HepG2 (cell line): ENCODE data around the gene ABHD17A. TPM values are rescaled to one million over a fixed set of nuclear protein-coding genes. Genes with fewer than 3 reads are reported as not detected.
"Not testable (repeated sequence)": the region's sequence is repeated elsewhere in the genome, so short reads cannot be mapped to it uniquely, and the experiment has no call there.

Experiments used
- ATAC-seq: fragments of 200-7000 bp; cut with Tn5 transposase; 3 replicates; pipeline ENCODE4 v1.9.1; 2020; ENCODE audit warnings: mild to moderate bottlenecking, moderate library complexity
- Bru-seq: library from RNA; stranded (reverse); fragments of 400-500 nt; gene quantifications from one replicate; lab custom pipeline; 2021; lab: Mats Ljungman, UMichigan
- BruChase-seq, 2 experiments: library from RNA; stranded (reverse); fragments of 400-500 nt; gene quantifications; one replicate each; lab custom pipeline; 2021; lab: Mats Ljungman, UMichigan
- BruUV-seq: library from RNA; stranded (reverse); fragments of 400-500 nt; replicated peaks from 2 replicates; lab custom pipeline; 2021; lab: Mats Ljungman, UMichigan
- CTCF ChIA-PET: fragments of 300-600 bp; formaldehyde crosslinking; extraction: SDS; loops from one replicate; lab custom pipeline; 2021; ENCODE audit warnings: low total read pairs, inconsistent platforms, low intra/inter-chr PET ratio; lab: Yijun Ruan, JAX
- POLR2A ChIA-PET: fragments of 350-600 bp; sonication (Branson Sonifier 250); formaldehyde crosslinking; loops from one replicate; lab custom pipeline; 2020; ENCODE audit warnings: antibody characterized with exemption, inconsistent platforms; lab: Yijun Ruan, JAX
- DNase-seq: peaks from one replicate; pipeline ENCODE4 v3.0.0-alpha.2; 2015; ENCODE audit warnings: low spot score
- FAIRE-seq: peaks from 3 replicates; lab custom pipeline; 2011; peaks lifted over from hg19 to GRCh38; lab: Jason Lieb, UNC
- H2AFZ ChIP-seq: one replicate; pipeline ENCODE4 v1.6.1; 2011; ENCODE audit warnings: low read length, inconsistent platforms
- H3K27ac ChIP-seq: fragments of 300-600 bp; 3 replicates; pipeline ENCODE4 v1.8.0; 2011; ENCODE audit warnings: mixed run types, mild to moderate bottlenecking, mixed read lengths, low read length, inconsistent platforms; ENCODE audit not compliant: insufficient read depth; ENCODE audit errors: extremely low read length
- H3K27me3 ChIP-seq, 2 experiments: fragments of 200-600 bp in 1 of 2; 2 replicates in 1 of 2; 3 replicates in 1 of 2; pipeline versions ENCODE4 v1.6.0 to v1.8.0; 2011; ENCODE audit warnings: low read length in 2 of 2, mild to moderate bottlenecking in 2 of 2, moderate library complexity in 2 of 2, inconsistent platforms in 1 of 2; ENCODE audit not compliant: insufficient read depth in 2 of 2, control insufficient read depth in 1 of 2
- H3K36me3 ChIP-seq, 2 experiments: fragments of 200-600 bp in 1 of 2; replicated peaks in 1 of 2; 2 replicates in 1 of 2; 3 replicates in 1 of 2; pipeline versions ENCODE4 v1.5.1 to v1.8.0; 2011; ENCODE audit warnings: low read length in 2 of 2, inconsistent platforms in 1 of 2; ENCODE audit not compliant: insufficient read depth in 2 of 2, control insufficient read depth in 1 of 2
- H3K4me1 ChIP-seq: 2 replicates; pipeline ENCODE4 v1.5.1; 2012; ENCODE audit warnings: low read length, inconsistent platforms; ENCODE audit not compliant: insufficient read depth
- H3K4me2 ChIP-seq: 2 replicates; pipeline ENCODE4 v1.6.0; 2011; ENCODE audit warnings: low read depth, low read length, inconsistent platforms
- H3K4me3 ChIP-seq, 3 experiments: fragments of 200-600 bp in 1 of 3; sonication (generic), shearing (Covaris generic) in 1 of 3; replicated peaks in 1 of 3; 2 replicates each; pipeline ENCODE4 v1.5.1; 2011 to 2016; ENCODE audit warnings: low read length in 3 of 3, inconsistent platforms in 2 of 3, low read depth in 2 of 3, mild to moderate bottlenecking in 2 of 3, control low read depth in 1 of 3, mixed read lengths in 1 of 3; ENCODE audit not compliant: insufficient read depth in 1 of 3
- H3K79me2 ChIP-seq: one replicate; pipeline ENCODE4 v1.6.1; 2011; ENCODE audit warnings: low read length, inconsistent platforms; ENCODE audit not compliant: insufficient read depth
- H3K9ac ChIP-seq: 2 replicates; pipeline ENCODE4 v1.6.0; 2011; ENCODE audit warnings: mild to moderate bottlenecking, low read depth, low read length, inconsistent platforms; ENCODE audit not compliant: insufficient read depth
- H3K9me3 ChIP-seq: 2 replicates; pipeline ENCODE4 v1.5.1; 2012; ENCODE audit warnings: mild to moderate bottlenecking, low read length
- H4K20me1 ChIP-seq: 2 replicates; pipeline ENCODE4 v1.6.0; 2011; ENCODE audit warnings: inconsistent platforms, mild to moderate bottlenecking, low read length, moderate library complexity; ENCODE audit not compliant: insufficient read depth
- CREM ChIP-seq, 2 experiments: sonication (generic) in 1 of 2; formaldehyde crosslinking in 1 of 2; IDR thresholded peaks; 2 replicates each; pipeline versions ENCODE4 v1.4.0 to v1.6.1; 2016 to 2020; ENCODE audit warnings: antibody characterized with exemption in 1 of 2, mild to moderate bottlenecking in 1 of 2, missing genetic modification reagents in 1 of 2
- HNRNPLL ChIP-seq: fragments of 200-400 bp; formaldehyde crosslinking; IDR thresholded peaks from 2 replicates; pipeline ENCODE4 v1.6.1; 2017; ENCODE audit warnings: mild to moderate bottlenecking, low read depth, low read length; ENCODE audit not compliant: poor library complexity, severe bottlenecking
- KAT8 ChIP-seq: IDR thresholded peaks from 2 replicates; pipeline ENCODE4 v1.6.1; 2016; ENCODE audit warnings: missing genetic modification reagents, missing compliant biosample characterization
- POLR2AphosphoS5 ChIP-seq: IDR thresholded peaks from 2 replicates; pipeline ENCODE4 v1.6.1; 2012; ENCODE audit warnings: low read depth, low read length
- SPEN ChIP-seq: sonication (generic); formaldehyde crosslinking; IDR thresholded peaks from 2 replicates; pipeline ENCODE4 v1.5.1; 2020; ENCODE audit warnings: low read depth, mild to moderate bottlenecking, missing genetic modification reagents
- SRY ChIP-seq: sonication (generic); formaldehyde crosslinking; IDR thresholded peaks from 2 replicates; pipeline ENCODE4 v1.8.0; 2022; ENCODE audit warnings: mild to moderate bottlenecking, missing genetic modification reagents
- TBX2 ChIP-seq: sonication (generic); formaldehyde crosslinking; IDR thresholded peaks from 2 replicates; pipeline ENCODE4 v1.5.0; 2020; ENCODE audit warnings: missing genetic modification reagents, mild to moderate bottlenecking, borderline replicate concordance
- ZNF777 ChIP-seq: sonication (generic); formaldehyde crosslinking; IDR thresholded peaks from 2 replicates; pipeline ENCODE4 v1.4.0; 2020; ENCODE audit warnings: missing genetic modification reagents
- ZNF792 ChIP-seq: IDR thresholded peaks from 2 replicates; pipeline ENCODE4 v1.6.1; 2016
- WGBS: methylation state at CpG from one replicate; pipeline ENCODE4 v1.1.6; 2017; ENCODE audit warnings: low lambda C conversion rate; 5-methylcytosine and 5-hydroxymethylcytosine counted together
- in situ Hi-C: cut with HindIII; loops from 2 replicates; pipeline ENCODE4 v1.10.0; 2017; ENCODE audit warnings: low pct_unique_long_range_greater_than_20kb; ENCODE audit not compliant: extremely low pct_ligation_motif_present
- intact Hi-C: fragments of 100-400 bp; cut with micrococcal nuclease; formaldehyde crosslinking; loops from one replicate; pipeline ENCODE4 v1.10.0; 2022; ENCODE audit not compliant: unreplicated experiment
- long read RNA-seq, 2 experiments: library from RNA in 1 of 2; library from polyadenylated mRNA in 1 of 2; stranded (forward) in 1 of 2; unstranded in 1 of 2; transcript quantifications; one replicate each; pipeline ENCODE4 v2.0.0, GENCODE V29; 2019 to 2022
- polyA minus RNA-seq, 3 experiments: library from RNA; depleted of rRNA, polyadenylated mRNA; stranded (reverse); fragments of >200 nt; gene quantifications; 2 replicates each; pipeline ENCODE4 v1.2.3, GENCODE V29; 2011; ENCODE audit warnings: low replicate concordance in 1 of 3
- polyA plus RNA-seq, 8 experiments: library from polyadenylated mRNA; depleted of rRNA in 3 of 8; stranded (reverse) in 7 of 8; unstranded in 1 of 8; fragments of >200 nt; fragmentation: Illumina TruSeq in 4 of 8; extraction: Trizol in 4 of 8; gene quantifications; 2 replicates each; pipeline versions ENCODE4 v1.2.1 to v1.2.3, GENCODE V29; 2011 to 2016; ENCODE audit warnings: low read depth in 4 of 8, missing spikeins in 1 of 8, mixed read lengths in 1 of 8; ENCODE audit not compliant: insufficient read depth in 1 of 8
- total RNA-seq, 5 experiments: library from RNA; depleted of rRNA; stranded (reverse); fragments of >200 nt; fragmentation: Illumina TruSeq; extraction: Trizol; gene quantifications; 2 replicates each; pipeline ENCODE4 v1.2.3, GENCODE V29; 2016; ENCODE audit warnings: low read depth in 1 of 5
- TF ChIP-seq, protein P1 (sequence below): sonication (generic); formaldehyde crosslinking; IDR thresholded peaks from 2 replicates; pipeline ENCODE4 v1.4.0; 2020; ENCODE audit warnings: missing genetic modification reagents
- TF ChIP-seq, protein P2 (sequence below): conservative IDR thresholded peaks from 2 replicates; pipeline ENCODE4 v1.6.1; 2018; ENCODE audit warnings: missing genetic modification reagents
- TF ChIP-seq, protein P3 (sequence below): sonication (generic); formaldehyde crosslinking; IDR thresholded peaks from 2 replicates; pipeline ENCODE4 v1.8.0; 2022; ENCODE audit warnings: low read depth, missing genetic modification reagents

Gene ABHD17A
- 27.9 and 40.8 TPM in 2 replicates for total RNA-seq (2016; rRNA removed; fragmentation: Illumina TruSeq; extraction: Trizol)
- total RNA-seq (2016; cell fraction: cytosol; rRNA removed; fragmentation: Illumina TruSeq; extraction: Trizol; ENCODE audit: low read depth) = 52.2 and 64.4 TPM in 2 replicates
- total RNA-seq (2016; cell fraction: insoluble cytoplasmic fraction; rRNA removed; fragmentation: Illumina TruSeq; extraction: Trizol) = 24.0 and 37.3 TPM in 2 replicates
- total RNA-seq (2016; cell fraction: membrane; rRNA removed; fragmentation: Illumina TruSeq; extraction: Trizol) = 65.2 and 82.2 TPM in 2 replicates
- 17.1 and 19.3 TPM in 2 replicates for total RNA-seq (2016; cell fraction: nucleus; rRNA removed; fragmentation: Illumina TruSeq; extraction: Trizol)
- polyA plus RNA-seq (2011; rRNA removed) = 27.7 and 44.6 TPM in 2 replicates
- 25.9 and 53.1 TPM in 2 replicates for polyA plus RNA-seq (2011; cell fraction: cytosol; rRNA removed)
- polyA plus RNA-seq (2011; cell fraction: nucleus; rRNA removed) = 72.5 and 83.8 TPM in 2 replicates
- polyA plus RNA-seq (2012) = 11.9 and 16.2 TPM in 2 replicates
- 51.0 and 62.5 TPM in 2 replicates for polyA plus RNA-seq (2016; cell fraction: cytosol; fragmentation: Illumina TruSeq; extraction: Trizol; ENCODE audit: low read depth)
- 25.3 and 27.0 TPM in 2 replicates for polyA plus RNA-seq (2016; cell fraction: insoluble cytoplasmic fraction; fragmentation: Illumina TruSeq; extraction: Trizol; ENCODE audit: low read depth)
- polyA plus RNA-seq (2016; cell fraction: membrane; fragmentation: Illumina TruSeq; extraction: Trizol; ENCODE audit: low read depth) = 54.6 and 60.4 TPM in 2 replicates
- 38.7 and 42.0 TPM in 2 replicates for polyA plus RNA-seq (2016; cell fraction: nucleus; fragmentation: Illumina TruSeq; extraction: Trizol; ENCODE audit: insufficient read depth, low read depth)
- 15.0 and 50.9 TPM in 2 replicates for polyA minus RNA-seq (2011; rRNA and poly(A)+ RNA removed; ENCODE audit: low replicate concordance)
- polyA minus RNA-seq (2011; cell fraction: cytosol; rRNA and poly(A)+ RNA removed) = 17.2 and 18.0 TPM in 2 replicates
- polyA minus RNA-seq (2011; cell fraction: nucleus; rRNA and poly(A)+ RNA removed) = 5.7 and 5.8 TPM in 2 replicates
- Bru-seq, nascent RNA = percentile 54 among the genes with signal in this experiment
- percentile 80 among the genes with signal in this experiment for BruChase-seq, experiment 1, labeled RNA remaining after a 6-hour chase
- percentile 70 among the genes with signal in this experiment for BruChase-seq, experiment 2, labeled RNA remaining after a 2-hour chase
- long read RNA-seq, experiment 1, partial matches to known transcripts = 8 of 9 reads
- long read RNA-seq, experiment 1, other reads (novel, unspliced or antisense) = 1 of 9 reads
- long read RNA-seq, experiment 2, transcript ABHD17A-202 (5 exons, 1,757 nt) = major isoform, 71 of 153 reads
- long read RNA-seq, experiment 2, partial matches to known transcripts = 42 of 153 reads
- long read RNA-seq, experiment 2, other reads (novel, unspliced or antisense) = 40 of 153 reads

DNA sequence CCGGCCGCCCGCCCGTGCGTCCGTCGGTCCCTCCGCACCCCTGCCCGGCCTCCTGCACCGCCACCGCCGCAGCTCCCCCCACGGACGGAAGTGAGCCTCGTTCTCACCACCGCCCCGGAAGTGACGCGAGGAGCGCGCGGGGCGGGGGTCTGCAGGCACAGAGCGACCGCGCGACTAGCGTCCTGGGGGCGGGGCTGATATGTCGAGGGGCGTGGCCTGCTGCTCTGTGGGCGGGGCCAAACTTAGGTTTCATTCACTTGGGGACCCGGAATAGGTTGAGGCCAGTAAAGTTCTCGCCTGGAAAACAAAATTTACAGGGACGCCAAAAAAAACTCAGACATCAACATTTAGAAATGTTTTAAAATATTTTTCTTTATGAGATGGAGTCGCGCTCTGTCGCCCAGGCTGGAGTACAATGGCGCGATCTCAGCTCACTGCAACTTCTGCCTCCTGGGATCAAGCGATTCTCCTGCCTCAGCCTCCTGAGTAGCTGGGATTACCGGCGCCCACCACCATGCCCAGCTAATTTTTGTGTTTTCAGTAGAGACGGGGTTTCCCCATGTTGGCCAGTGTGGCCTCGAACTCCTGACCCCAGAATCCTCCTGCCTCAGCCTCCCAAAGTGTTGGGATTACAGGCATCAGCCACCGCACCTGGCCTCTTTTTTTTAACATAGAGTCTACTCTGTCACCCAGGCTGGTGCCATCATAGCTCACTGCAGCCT lies at the start of gene ABHD17A:
ABHD17A (minus strand) TSS at position 99 of the 722 bp plus-strand sequence. CDS start 3,930 bp downstream, outside the sequence.
- WGBS = 57% methylated on average over 15 of the region's 46 CpGs
- Histone ChIP-seq H3K9ac (peak within 1 kb of the TSS; percentile 90), H3K4me3 (peak within 1 kb of the TSS; percentile 77 to 99 (median 89)), H4K20me1 (peaks cover 16% of the 10 kb centered on the region), H3K79me2 (peaks cover 32% of the 10 kb centered on the region), H3K4me2 (peak within 1 kb of the TSS; percentile 91), H3K27ac (peak within 1 kb of the TSS; percentile 63), H3K4me1 (peaks cover 57% of the 10 kb centered on the region)
- peak; percentile 57 for FAIRE-seq
- peak; percentile 71 for ATAC-seq
- BruUV-seq, CTCF ChIA-PET, H3K27me3 ChIP-seq, H3K36me3 ChIP-seq, intact Hi-C loops, H2AFZ ChIP-seq, in situ Hi-C loops, H3K9me3 ChIP-seq: not testable (repeated sequence)
- peak; percentile 76 for DNase-seq
- POLR2A ChIA-PET = interaction anchor here (0.6 to 1.1 kb wide), 6 partner anchors 9 to 814 kb away, joined by 3 to 9 read pairs (median 5); no protein-coding TSS in a partner anchor
- TF ChIP-seq, protein P1, sequence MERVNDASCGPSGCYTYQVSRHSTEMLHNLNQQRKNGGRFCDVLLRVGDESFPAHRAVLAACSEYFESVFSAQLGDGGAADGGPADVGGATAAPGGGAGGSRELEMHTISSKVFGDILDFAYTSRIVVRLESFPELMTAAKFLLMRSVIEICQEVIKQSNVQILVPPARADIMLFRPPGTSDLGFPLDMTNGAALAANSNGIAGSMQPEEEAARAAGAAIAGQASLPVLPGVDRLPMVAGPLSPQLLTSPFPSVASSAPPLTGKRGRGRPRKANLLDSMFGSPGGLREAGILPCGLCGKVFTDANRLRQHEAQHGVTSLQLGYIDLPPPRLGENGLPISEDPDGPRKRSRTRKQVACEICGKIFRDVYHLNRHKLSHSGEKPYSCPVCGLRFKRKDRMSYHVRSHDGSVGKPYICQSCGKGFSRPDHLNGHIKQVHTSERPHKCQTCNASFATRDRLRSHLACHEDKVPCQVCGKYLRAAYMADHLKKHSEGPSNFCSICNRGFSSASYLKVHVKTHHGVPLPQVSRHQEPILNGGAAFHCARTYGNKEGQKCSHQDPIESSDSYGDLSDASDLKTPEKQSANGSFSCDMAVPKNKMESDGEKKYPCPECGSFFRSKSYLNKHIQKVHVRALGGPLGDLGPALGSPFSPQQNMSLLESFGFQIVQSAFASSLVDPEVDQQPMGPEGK (CRISPR knock-in tag) = peak; percentile 73
- 0 out of 2 replicates have a peak, but pooled peaks have one; percentile 43 for TF ChIP-seq ZNF792
- TF ChIP-seq, protein P2, sequence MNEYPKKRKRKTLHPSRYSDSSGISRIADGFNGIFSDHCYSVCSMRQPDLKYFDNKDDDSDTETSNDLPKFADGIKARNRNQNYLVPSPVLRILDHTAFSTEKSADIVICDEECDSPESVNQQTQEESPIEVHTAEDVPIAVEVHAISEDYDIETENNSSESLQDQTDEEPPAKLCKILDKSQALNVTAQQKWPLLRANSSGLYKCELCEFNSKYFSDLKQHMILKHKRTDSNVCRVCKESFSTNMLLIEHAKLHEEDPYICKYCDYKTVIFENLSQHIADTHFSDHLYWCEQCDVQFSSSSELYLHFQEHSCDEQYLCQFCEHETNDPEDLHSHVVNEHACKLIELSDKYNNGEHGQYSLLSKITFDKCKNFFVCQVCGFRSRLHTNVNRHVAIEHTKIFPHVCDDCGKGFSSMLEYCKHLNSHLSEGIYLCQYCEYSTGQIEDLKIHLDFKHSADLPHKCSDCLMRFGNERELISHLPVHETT (CRISPR knock-in tag) = 0 out of 2 replicates have a peak, but pooled peaks have one; percentile 42
- 0 out of 2 replicates have a peak, but pooled peaks have one; percentile 10 for TF ChIP-seq ZNF777 (CRISPR knock-in tag)
- peak; percentile 79 for TF ChIP-seq KAT8
- TF ChIP-seq TBX2 (CRISPR knock-in tag) = peak; percentile 24; the same call in 1 of the 2 replicates
- TF ChIP-seq, protein P3, sequence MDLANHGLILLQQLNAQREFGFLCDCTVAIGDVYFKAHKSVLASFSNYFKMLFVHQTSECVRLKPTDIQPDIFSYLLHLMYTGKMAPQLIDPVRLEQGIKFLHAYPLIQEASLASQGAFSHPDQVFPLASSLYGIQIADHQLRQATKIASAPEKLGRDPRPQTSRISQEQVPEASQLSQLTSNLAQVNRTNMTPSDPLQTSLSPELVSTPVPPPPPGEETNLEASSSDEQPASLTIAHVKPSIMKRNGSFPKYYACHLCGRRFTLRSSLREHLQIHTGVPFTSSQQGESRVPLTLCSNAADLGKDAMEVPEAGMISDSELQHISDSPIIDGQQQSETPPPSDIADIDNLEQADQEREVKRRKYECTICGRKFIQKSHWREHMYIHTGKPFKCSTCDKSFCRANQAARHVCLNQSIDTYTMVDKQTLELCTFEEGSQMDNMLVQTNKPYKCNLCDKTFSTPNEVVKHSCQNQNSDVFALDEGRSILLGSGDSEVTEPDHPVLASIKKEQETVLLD (CRISPR knock-in tag) = peak; percentile 58; the same call in 1 of the 2 replicates
- TF ChIP-seq CREM (IDR thresholded peaks at IDR 0.05) = peak; percentile 84
- peak; percentile 42; the same call in 1 of the 2 replicates for TF ChIP-seq CREM (CRISPR knock-in tag; IDR thresholded peaks at IDR 0.05)
- TF ChIP-seq SRY (CRISPR knock-in tag) = 0 out of 2 replicates have a peak, but pooled peaks have one; percentile 0
- TF ChIP-seq SPEN = peak; percentile 89
- TF ChIP-seq HNRNPLL = peak; percentile 65
- TF ChIP-seq POLR2AphosphoS5 = peak; percentile 46; the same call in 1 of the 2 replicates
